NB4 (cell line): ENCODE data around the gene CPNE1.

Experiments
- POLR2A ChIP-seq: IDR thresholded peaks from 2 replicates; pipeline ENCODE4 v1.6.1; 2011; ENCODE audit warnings: mild to moderate bottlenecking; ENCODE audit not compliant: insufficient read length; ENCODE audit errors: extremely low read depth
- TF ChIP-seq, protein P1 (sequence below): IDR thresholded peaks from one replicate; pipeline ENCODE4 v1.5.1; 2012; ENCODE audit warnings: low read depth, low read length

DNA sequence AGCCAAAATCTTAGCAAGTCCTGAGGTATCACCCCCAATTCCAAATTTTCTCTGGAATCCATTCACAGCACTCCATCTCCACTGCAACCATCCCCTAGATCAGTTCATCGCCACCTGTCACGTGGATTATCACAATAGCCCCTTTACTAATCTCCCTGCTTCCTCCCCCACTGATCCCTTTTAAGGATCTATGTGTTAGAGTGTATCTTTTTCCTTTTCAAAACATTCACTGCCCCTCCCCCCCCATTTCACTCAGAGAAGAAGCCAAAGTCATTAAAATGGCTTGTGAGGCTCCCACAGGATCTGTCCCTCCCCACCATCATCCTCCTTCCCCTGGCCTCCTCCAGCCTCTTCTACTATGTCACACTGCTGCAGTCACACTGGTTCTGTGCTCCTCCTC, 67.5 kb downstream of the CPNE1 start:
- TF ChIP-seq, protein P1, sequence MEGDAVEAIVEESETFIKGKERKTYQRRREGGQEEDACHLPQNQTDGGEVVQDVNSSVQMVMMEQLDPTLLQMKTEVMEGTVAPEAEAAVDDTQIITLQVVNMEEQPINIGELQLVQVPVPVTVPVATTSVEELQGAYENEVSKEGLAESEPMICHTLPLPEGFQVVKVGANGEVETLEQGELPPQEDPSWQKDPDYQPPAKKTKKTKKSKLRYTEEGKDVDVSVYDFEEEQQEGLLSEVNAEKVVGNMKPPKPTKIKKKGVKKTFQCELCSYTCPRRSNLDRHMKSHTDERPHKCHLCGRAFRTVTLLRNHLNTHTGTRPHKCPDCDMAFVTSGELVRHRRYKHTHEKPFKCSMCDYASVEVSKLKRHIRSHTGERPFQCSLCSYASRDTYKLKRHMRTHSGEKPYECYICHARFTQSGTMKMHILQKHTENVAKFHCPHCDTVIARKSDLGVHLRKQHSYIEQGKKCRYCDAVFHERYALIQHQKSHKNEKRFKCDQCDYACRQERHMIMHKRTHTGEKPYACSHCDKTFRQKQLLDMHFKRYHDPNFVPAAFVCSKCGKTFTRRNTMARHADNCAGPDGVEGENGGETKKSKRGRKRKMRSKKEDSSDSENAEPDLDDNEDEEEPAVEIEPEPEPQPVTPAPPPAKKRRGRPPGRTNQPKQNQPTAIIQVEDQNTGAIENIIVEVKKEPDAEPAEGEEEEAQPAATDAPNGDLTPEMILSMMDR = no peak
- no peak for TF ChIP-seq POLR2A
